HepG2 (cell line): ENCODE measurements around the gene PHRF1. TPM values are rescaled to one million over a fixed set of nuclear protein-coding genes. Genes with fewer than 3 reads are reported as not detected.

ENCODE experiments used
- EEA1 ChIP-seq: sonication (generic); formaldehyde crosslinking; IDR thresholded peaks from 2 replicates; pipeline ENCODE4 v1.5.1; 2020; ENCODE audit warnings: mild to moderate bottlenecking, missing genetic modification reagents, borderline replicate concordance
- FOSL2 ChIP-seq: sonication (generic); formaldehyde crosslinking; IDR thresholded peaks from 2 replicates; pipeline ENCODE4 v1.4.0; 2020; ENCODE audit warnings: missing genetic modification reagents
- HOXA9 ChIP-seq: sonication (generic); formaldehyde crosslinking; IDR thresholded peaks from 2 replicates; pipeline ENCODE4 v1.8.1; 2022; ENCODE audit warnings: missing genetic modification reagents, mild to moderate bottlenecking, moderate library complexity, borderline replicate concordance
- KDM5B ChIP-seq: sonication (generic); formaldehyde crosslinking; IDR thresholded peaks from 2 replicates; pipeline ENCODE4 v1.4.0; 2020; ENCODE audit warnings: missing genetic modification reagents, mild to moderate bottlenecking, borderline replicate concordance
- KDM6A ChIP-seq: IDR thresholded peaks from 2 replicates; pipeline ENCODE4 v1.6.1; 2016; ENCODE audit warnings: low read depth
- MIER3 ChIP-seq: IDR thresholded peaks from 2 replicates; pipeline ENCODE4 v1.6.1; 2016; ENCODE audit warnings: missing compliant biosample characterization, borderline replicate concordance
- RXRA ChIP-seq: sonication (generic); formaldehyde crosslinking; IDR thresholded peaks from 2 replicates; pipeline ENCODE4 v1.5.1; 2020; ENCODE audit warnings: missing genetic modification reagents
- TCF12 ChIP-seq, 2 experiments: fragments of 450-650 bp in 1 of 2; sonication (generic) in 1 of 2; formaldehyde crosslinking in 1 of 2; IDR thresholded peaks; 2 replicates each; pipeline versions ENCODE4 v1.6.1 to v1.8.0; 2017 to 2022; ENCODE audit warnings: antibody characterized with exemption in 1 of 2, mild to moderate bottlenecking in 1 of 2, missing genetic modification reagents in 1 of 2, moderate library complexity in 1 of 2
- TCF7L2 ChIP-seq: IDR thresholded peaks from 2 replicates; pipeline ENCODE4 v1.6.1; 2011; ENCODE audit warnings: mild to moderate bottlenecking, low read depth, low read length, moderate library complexity
- ZNF101 ChIP-seq: sonication (generic); formaldehyde crosslinking; IDR thresholded peaks from 2 replicates; pipeline ENCODE4 v1.4.0; 2020; ENCODE audit warnings: mild to moderate bottlenecking, low read depth, missing genetic modification reagents, borderline replicate concordance
- ZNF160 ChIP-seq: sonication (generic); formaldehyde crosslinking; IDR thresholded peaks from 2 replicates; pipeline ENCODE4 v1.8.0; 2022; ENCODE audit warnings: mild to moderate bottlenecking, inconsistent platforms, missing genetic modification reagents
- ZNF816 ChIP-seq: sonication (generic); formaldehyde crosslinking; IDR thresholded peaks from 2 replicates; pipeline ENCODE4 v1.8.0; 2022; ENCODE audit warnings: missing genetic modification reagents, mild to moderate bottlenecking, borderline replicate concordance
- polyA plus RNA-seq, 8 experiments: library from polyadenylated mRNA; depleted of rRNA in 3 of 8; stranded (reverse) in 7 of 8; unstranded in 1 of 8; fragments of >200 nt; fragmentation: Illumina TruSeq in 4 of 8; extraction: Trizol in 4 of 8; gene quantifications; 2 replicates each; pipeline versions ENCODE4 v1.2.1 to v1.2.3, GENCODE V29; 2011 to 2016; ENCODE audit warnings: low read depth in 4 of 8, missing spikeins in 1 of 8, mixed read lengths in 1 of 8; ENCODE audit not compliant: insufficient read depth in 1 of 8
- total RNA-seq, 5 experiments: library from RNA; depleted of rRNA; stranded (reverse); fragments of >200 nt; fragmentation: Illumina TruSeq; extraction: Trizol; gene quantifications; 2 replicates each; pipeline ENCODE4 v1.2.3, GENCODE V29; 2016; ENCODE audit warnings: low read depth in 1 of 5
- TF ChIP-seq, protein P1 (sequence below): sonication (generic); formaldehyde crosslinking; IDR thresholded peaks from 2 replicates; pipeline ENCODE4 v1.9.0; 2022; ENCODE audit warnings: low read depth, missing genetic modification reagents
- TF ChIP-seq, protein P2 (sequence below): sonication (generic); formaldehyde crosslinking; IDR thresholded peaks from 2 replicates; pipeline ENCODE4 v1.9.0; 2022; ENCODE audit warnings: missing genetic modification reagents, mild to moderate bottlenecking, borderline replicate concordance
- TF ChIP-seq, protein P3 (sequence below): sonication (generic); formaldehyde crosslinking; conservative IDR thresholded peaks from 2 replicates; pipeline ENCODE4 v1.4.0; 2020; ENCODE audit warnings: missing genetic modification reagents
- TF ChIP-seq, protein P4 (sequence below): sonication (generic); formaldehyde crosslinking; IDR thresholded peaks from 2 replicates; pipeline ENCODE4 v1.4.0; 2020; ENCODE audit warnings: missing genetic modification reagents
- TF ChIP-seq, protein P5 (sequence below): sonication (generic); formaldehyde crosslinking; IDR thresholded peaks from 2 replicates; pipeline ENCODE4 v1.4.0; 2020; ENCODE audit warnings: missing genetic modification reagents, borderline replicate concordance

The PHRF1 gene
- total and polyA plus RNA-seq, 2 of the 13 experiments (the other 11 are each of a cell fraction or from before 2014, with no cell fraction given) = 8.2 to 16.7 TPM

DNA sequence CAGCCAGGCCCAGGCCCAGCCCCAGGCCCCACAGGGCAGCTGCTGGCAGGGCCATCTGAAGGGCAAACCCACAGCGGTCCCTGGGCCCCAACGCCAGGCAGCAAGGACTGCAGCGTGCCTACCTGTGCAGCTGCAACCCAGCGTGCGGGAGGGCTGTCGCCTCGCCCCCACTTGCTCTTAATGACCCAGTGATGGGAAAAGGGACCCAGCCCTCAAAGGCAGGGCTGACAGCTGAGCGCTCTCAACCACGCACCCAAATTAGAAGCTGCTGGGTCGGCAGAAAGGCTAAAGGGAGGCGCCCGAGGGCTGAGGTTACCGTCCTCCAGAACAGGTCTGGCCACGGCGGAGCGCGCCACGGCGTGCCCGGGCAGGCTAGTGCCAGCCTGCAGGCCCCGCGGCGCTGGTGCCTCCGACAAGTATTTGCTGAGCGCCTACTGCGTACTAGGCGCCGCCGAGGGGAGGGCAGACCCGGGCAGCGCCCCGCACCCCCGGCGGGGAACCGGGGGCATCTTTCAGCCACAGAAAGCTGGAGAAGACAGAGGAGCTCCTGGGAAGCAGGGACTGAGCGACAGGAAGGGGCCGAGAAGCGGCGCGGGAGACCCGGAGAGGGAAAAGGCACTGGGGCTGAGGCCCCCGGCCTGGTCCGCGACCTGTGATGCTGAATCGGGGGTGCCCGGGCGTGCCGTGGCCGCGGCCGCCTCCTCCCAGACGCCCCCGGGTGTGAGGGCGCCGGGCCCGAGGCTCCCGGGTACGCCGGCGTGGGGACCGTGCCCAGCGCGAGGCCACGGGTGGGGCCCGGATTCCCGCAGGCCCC is 41.7 kb upstream of the PHRF1 start (continued):
- TF ChIP-seq FOSL2 = no peak
- 0 out of 2 replicates have a peak, but pooled peaks have one; percentile 43 for TF ChIP-seq KDM5B (CRISPR knock-in tag)
- TF ChIP-seq RXRA (CRISPR knock-in tag) = peak; percentile 43; the same call in 1 of the 2 replicates
- TF ChIP-seq, protein P1, sequence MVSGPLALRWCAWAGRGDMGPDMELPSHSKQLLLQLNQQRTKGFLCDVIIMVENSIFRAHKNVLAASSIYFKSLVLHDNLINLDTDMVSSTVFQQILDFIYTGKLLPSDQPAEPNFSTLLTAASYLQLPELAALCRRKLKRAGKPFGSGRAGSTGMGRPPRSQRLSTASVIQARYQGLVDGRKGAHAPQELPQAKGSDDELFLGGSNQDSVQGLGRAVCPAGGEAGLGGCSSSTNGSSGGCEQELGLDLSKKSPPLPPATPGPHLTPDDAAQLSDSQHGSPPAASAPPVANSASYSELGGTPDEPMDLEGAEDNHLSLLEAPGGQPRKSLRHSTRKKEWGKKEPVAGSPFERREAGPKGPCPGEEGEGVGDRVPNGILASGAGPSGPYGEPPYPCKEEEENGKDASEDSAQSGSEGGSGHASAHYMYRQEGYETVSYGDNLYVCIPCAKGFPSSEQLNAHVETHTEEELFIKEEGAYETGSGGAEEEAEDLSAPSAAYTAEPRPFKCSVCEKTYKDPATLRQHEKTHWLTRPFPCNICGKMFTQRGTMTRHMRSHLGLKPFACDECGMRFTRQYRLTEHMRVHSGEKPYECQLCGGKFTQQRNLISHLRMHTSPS (CRISPR knock-in tag) = peak; percentile 69
- no peak for TF ChIP-seq HOXA9 (CRISPR knock-in tag)
- TF ChIP-seq TCF12 (IDR thresholded peaks at IDR 0.05) = no peak
- TF ChIP-seq TCF12 (CRISPR knock-in tag; IDR thresholded peaks at IDR 0.05) = 0 out of 2 replicates have a peak, but pooled peaks have one; percentile 31
- TF ChIP-seq, protein P2, sequence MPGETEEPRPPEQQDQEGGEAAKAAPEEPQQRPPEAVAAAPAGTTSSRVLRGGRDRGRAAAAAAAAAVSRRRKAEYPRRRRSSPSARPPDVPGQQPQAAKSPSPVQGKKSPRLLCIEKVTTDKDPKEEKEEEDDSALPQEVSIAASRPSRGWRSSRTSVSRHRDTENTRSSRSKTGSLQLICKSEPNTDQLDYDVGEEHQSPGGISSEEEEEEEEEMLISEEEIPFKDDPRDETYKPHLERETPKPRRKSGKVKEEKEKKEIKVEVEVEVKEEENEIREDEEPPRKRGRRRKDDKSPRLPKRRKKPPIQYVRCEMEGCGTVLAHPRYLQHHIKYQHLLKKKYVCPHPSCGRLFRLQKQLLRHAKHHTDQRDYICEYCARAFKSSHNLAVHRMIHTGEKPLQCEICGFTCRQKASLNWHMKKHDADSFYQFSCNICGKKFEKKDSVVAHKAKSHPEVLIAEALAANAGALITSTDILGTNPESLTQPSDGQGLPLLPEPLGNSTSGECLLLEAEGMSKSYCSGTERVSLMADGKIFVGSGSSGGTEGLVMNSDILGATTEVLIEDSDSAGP (CRISPR knock-in tag) = peak; percentile 54; the same call in 1 of the 2 replicates
- no peak for TF ChIP-seq EEA1
- no peak for TF ChIP-seq ZNF101
- TF ChIP-seq, protein P3, sequence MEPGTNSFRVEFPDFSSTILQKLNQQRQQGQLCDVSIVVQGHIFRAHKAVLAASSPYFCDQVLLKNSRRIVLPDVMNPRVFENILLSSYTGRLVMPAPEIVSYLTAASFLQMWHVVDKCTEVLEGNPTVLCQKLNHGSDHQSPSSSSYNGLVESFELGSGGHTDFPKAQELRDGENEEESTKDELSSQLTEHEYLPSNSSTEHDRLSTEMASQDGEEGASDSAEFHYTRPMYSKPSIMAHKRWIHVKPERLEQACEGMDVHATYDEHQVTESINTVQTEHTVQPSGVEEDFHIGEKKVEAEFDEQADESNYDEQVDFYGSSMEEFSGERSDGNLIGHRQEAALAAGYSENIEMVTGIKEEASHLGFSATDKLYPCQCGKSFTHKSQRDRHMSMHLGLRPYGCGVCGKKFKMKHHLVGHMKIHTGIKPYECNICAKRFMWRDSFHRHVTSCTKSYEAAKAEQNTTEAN (CRISPR knock-in tag) = 0 out of 2 replicates have a peak, but pooled peaks have one; percentile 26
- TF ChIP-seq, protein P4, sequence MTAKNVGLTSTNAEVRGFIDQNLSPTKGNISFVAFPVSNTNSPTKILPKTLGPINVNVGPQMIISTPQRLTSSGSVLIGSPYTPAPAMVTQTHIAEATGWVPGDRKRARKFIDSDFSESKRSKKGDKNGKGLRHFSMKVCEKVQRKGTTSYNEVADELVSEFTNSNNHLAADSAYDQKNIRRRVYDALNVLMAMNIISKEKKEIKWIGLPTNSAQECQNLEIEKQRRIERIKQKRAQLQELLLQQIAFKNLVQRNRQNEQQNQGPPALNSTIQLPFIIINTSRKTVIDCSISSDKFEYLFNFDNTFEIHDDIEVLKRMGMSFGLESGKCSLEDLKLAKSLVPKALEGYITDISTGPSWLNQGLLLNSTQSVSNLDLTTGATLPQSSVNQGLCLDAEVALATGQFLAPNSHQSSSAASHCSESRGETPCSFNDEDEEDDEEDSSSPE (CRISPR knock-in tag) = no peak
- TF ChIP-seq MIER3 (CRISPR knock-in tag) = no peak
- TF ChIP-seq TCF7L2 = no peak
- TF ChIP-seq KDM6A (CRISPR knock-in tag) = no peak
- TF ChIP-seq, protein P5, sequence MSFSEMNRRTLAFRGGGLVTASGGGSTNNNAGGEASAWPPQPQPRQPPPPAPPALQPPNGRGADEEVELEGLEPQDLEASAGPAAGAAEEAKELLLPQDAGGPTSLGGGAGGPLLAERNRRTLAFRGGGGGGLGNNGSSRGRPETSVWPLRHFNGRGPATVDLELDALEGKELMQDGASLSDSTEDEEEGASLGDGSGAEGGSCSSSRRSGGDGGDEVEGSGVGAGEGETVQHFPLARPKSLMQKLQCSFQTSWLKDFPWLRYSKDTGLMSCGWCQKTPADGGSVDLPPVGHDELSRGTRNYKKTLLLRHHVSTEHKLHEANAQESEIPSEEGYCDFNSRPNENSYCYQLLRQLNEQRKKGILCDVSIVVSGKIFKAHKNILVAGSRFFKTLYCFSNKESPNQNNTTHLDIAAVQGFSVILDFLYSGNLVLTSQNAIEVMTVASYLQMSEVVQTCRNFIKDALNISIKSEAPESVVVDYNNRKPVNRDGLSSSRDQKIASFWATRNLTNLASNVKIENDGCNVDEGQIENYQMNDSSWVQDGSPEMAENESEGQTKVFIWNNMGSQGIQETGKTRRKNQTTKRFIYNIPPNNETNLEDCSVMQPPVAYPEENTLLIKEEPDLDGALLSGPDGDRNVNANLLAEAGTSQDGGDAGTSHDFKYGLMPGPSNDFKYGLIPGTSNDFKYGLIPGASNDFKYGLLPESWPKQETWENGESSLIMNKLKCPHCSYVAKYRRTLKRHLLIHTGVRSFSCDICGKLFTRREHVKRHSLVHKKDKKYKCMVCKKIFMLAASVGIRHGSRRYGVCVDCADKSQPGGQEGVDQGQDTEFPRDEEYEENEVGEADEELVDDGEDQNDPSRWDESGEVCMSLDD (CRISPR knock-in tag) = no peak
- no peak for TF ChIP-seq ZNF816 (CRISPR knock-in tag)
- no peak for TF ChIP-seq ZNF160 (CRISPR knock-in tag)
